A673 (cell line): ENCODE results near the gene STIMATE.

Source experiments
- CTCF ChIP-seq: fragments of 300-800, 200-600 bp; sonication (generic); conservative IDR thresholded peaks from 2 replicates; pipeline ENCODE4 v1.5.1; 2017; ENCODE audit warnings: low read depth, mild to moderate bottlenecking, antibody characterized with exemption, low read length, moderate library complexity, mixed read lengths
- EZH2 ChIP-seq: fragments of 200-600 bp; sonication (generic); IDR thresholded peaks from 2 replicates; pipeline ENCODE4 v1.6.1; 2017; ENCODE audit warnings: borderline replicate concordance, low read depth, mild to moderate bottlenecking, mixed read lengths, antibody characterized with exemption, low read length; ENCODE audit not compliant: poor library complexity, severe bottlenecking

GRCh38 chr3:52831500-52832301, 65.6 kb downstream of the STIMATE start:
- no peak for TF ChIP-seq EZH2
- TF ChIP-seq CTCF: no peak
